Measurements from ENCODE around the gene ART1. TPM values are rescaled to one million over a fixed set of nuclear protein-coding genes. Genes with fewer than 3 reads are reported as not detected.

Gene ART1
- total and polyA plus RNA-seq, 2 donors (not counting 3 experiments of a cell fraction or from before 2014, with no cell fraction given), result not detected

- peaks cover 16 to 37% of the 10 kb centered on the region in 2 experiments for H3K36me3 ChIP-seq (ENCODE audit: control insufficient read depth in 2 of 2, extremely low read depth in 1 of 2, insufficient read depth in 2 of 2, low read length in 2 of 2)
These were observed 67.3 kb downstream of the ART1 start for GRCh38 chr11:3712274-3712673.

More at GRCh38 chr11:3712274-3712673, 67.3 kb downstream of the ART1 start:
- Histone ChIP-seq H4K20me1 (replicated peaks; ENCODE audit: control insufficient read depth, extremely low read depth, insufficient read depth, low read length) (peaks cover 2% of the 10 kb centered on the region), H3K4me1 (ENCODE audit: control insufficient read depth, extremely low read depth, insufficient read depth, low read length) (no peaks in the 10 kb centered on the region), H3K9ac (replicated peaks; ENCODE audit: extremely low read depth, insufficient read depth, low read length) (no peak overlapping the region), H3K4me2 (ENCODE audit: insufficient read depth, low read length) (no peak overlapping the region), H3K79me2 (ENCODE audit: control insufficient read depth, insufficient read depth, low read length) (peaks cover 6% of the 10 kb centered on the region), H3K9me1 (replicated peaks; ENCODE audit: control insufficient read depth, extremely low read depth, insufficient read depth, low read length) (no peaks in the 10 kb centered on the region), H3K27me3 (ENCODE audit: control insufficient read depth in 2 of 2, insufficient read depth in 2 of 2, low read length in 2 of 2) (no peaks in the 10 kb centered on the region), H2AFZ (ENCODE audit: low read depth, low read length) (no peak overlapping the region), H3K4me3 (replicated peaks in 1 of 3; ENCODE audit: insufficient read depth in 1 of 3, low read depth in 1 of 3, low read length in 3 of 3) (no peak overlapping the region), H3K9me3 (replicated peaks; ENCODE audit: control insufficient read depth, insufficient read depth, low read length) (no peaks in the 10 kb centered on the region), H3K27ac (ENCODE audit: insufficient read depth, low read depth, low read length) (no peak overlapping the region)
- ChIA-PET CTCF (no interaction called here), POLR2A (no interaction called here)
- DNase-seq (ENCODE audit: low read depth, low spot score), result no peak
- BruUV-seq (replicated peaks), result no TSS peak
- intact Hi-C loops (cut with micrococcal nuclease) (no loop called here), dilution Hi-C loops (cut with MboI; ENCODE audit: extremely low pct_ligation_motif_present, low sequenced_read_pairs) (no loop called here)
- TF ChIP-seq CTCF (IDR thresholded peaks at IDR 0.05; ENCODE audit: extremely low read depth in 1 of 2, insufficient read depth in 1 of 2, low read depth in 1 of 2, low read length in 2 of 2) (no peak), POLR2AphosphoS5 (IDR thresholded peaks at IDR 0.05; ENCODE audit: insufficient read depth, low read depth, low read length) (no peak), MYC (IDR thresholded peaks at IDR 0.05; ENCODE audit: low read depth, low read length) (no peak)
- TF ChIP-seq, protein P1, sequence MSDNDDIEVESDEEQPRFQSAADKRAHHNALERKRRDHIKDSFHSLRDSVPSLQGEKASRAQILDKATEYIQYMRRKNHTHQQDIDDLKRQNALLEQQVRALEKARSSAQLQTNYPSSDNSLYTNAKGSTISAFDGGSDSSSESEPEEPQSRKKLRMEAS (IDR thresholded peaks at IDR 0.05; ENCODE audit: insufficient read depth, insufficient read length), result no peak
- no peak for FAIRE-seq

Small RNA genes lying within 50 kb of the gene (small RNA-seq; reads per million reads assigned to genes)
- not detected for gene RF00019 (ENCODE audit: insufficient read depth, insufficient read length, low read depth, low replicate concordance)

Other genes with a start within 250 kb of the ART1 start
- not detected in 2 replicates for gene ART5, start 3.1 kb upstream of the ART1 start, total RNA-seq
- not detected in 2 replicates for gene ART5, start 3.1 kb upstream of the ART1 start, polyA plus RNA-seq
- 1.8 and 3.0 TPM in 2 replicates for gene CHRNA10, start 26.3 kb downstream of the ART1 start, total RNA-seq
- gene CHRNA10, start 26.3 kb downstream of the ART1 start, polyA plus RNA-seq, result 1.1 and 1.4 TPM in 2 replicates
- 80.8 and 92.7 TPM in 2 replicates for gene NUP98, start 152.4 kb downstream of the ART1 start, total RNA-seq
- 169 and 178 TPM in 2 replicates for gene NUP98, start 152.4 kb downstream of the ART1 start, polyA plus RNA-seq
- gene PGAP2, start 163.4 kb downstream of the ART1 start, total RNA-seq, result 18.3 and 18.5 TPM in 2 replicates
- gene PGAP2, start 163.4 kb downstream of the ART1 start, polyA plus RNA-seq, result 34.1 and 39.3 TPM in 2 replicates
- 59.6 and 69.0 TPM in 2 replicates for gene RHOG, start 195.8 kb downstream of the ART1 start, total RNA-seq
- gene RHOG, start 195.8 kb downstream of the ART1 start, polyA plus RNA-seq, result 119 and 155 TPM in 2 replicates
- gene STIM1, start 210.5 kb downstream of the ART1 start, total RNA-seq, result 30.9 and 32.7 TPM in 2 replicates
- 33.4 and 34.2 TPM in 2 replicates for gene STIM1, start 210.5 kb downstream of the ART1 start, polyA plus RNA-seq

Measured in endothelial cell of umbilical vein (primary cell).